IPS-18a (cell line): Measurements from ENCODE around the gene KISS1R.

Experiments
- H3K27ac ChIP-seq: one replicate; pipeline ENCODE4 v1.5.1; 2013; ENCODE audit warnings: low read length
- H3K27me3 ChIP-seq: one replicate; pipeline ENCODE4 v1.6.1; 2013; ENCODE audit warnings: mild to moderate bottlenecking, low read length; ENCODE audit not compliant: control insufficient read depth, insufficient read depth
- H3K36me3 ChIP-seq: one replicate; pipeline ENCODE4 v1.6.1; 2013; ENCODE audit warnings: low read depth, low read length; ENCODE audit not compliant: control insufficient read depth
- H3K4me1 ChIP-seq: one replicate; pipeline ENCODE4 v1.6.1; 2013; ENCODE audit warnings: low read depth, low read length; ENCODE audit not compliant: control insufficient read depth
- H3K4me3 ChIP-seq: one replicate; pipeline ENCODE4 v1.5.1; 2013; ENCODE audit warnings: low read length
- H3K9ac ChIP-seq: one replicate; pipeline ENCODE4 v1.6.1; 2013; ENCODE audit warnings: mild to moderate bottlenecking, low read length, moderate library complexity
- H3K9me3 ChIP-seq: one replicate; pipeline ENCODE4 v1.6.1; 2013; ENCODE audit warnings: low read depth, low read length; ENCODE audit not compliant: control insufficient read depth

The KISS1R gene

GRCh38 chr19:929891-930258 lies 12.7 kb downstream of the KISS1R start:
- Histone ChIP-seq H3K9me3 (no peaks in the 10 kb centered on the region), H3K27me3 (no peaks in the 10 kb centered on the region), H3K27ac (no peak overlapping the region), H3K36me3 (peaks cover 5% of the 10 kb centered on the region), H3K4me1 (peaks cover 12% of the 10 kb centered on the region), H3K9ac (no peak overlapping the region), H3K4me3 (no peak overlapping the region)

GRCh38 chr19:931860-932647 lies 14.9 kb downstream of the KISS1R start:
- H3K4me1 ChIP-seq = peaks cover 12% of the 10 kb centered on the region
- H3K27ac ChIP-seq = no peak overlapping the region
- H3K9me3 ChIP-seq = no peaks in the 10 kb centered on the region
- H3K36me3 ChIP-seq = peaks cover 5% of the 10 kb centered on the region
- H3K4me3 ChIP-seq = no peak overlapping the region
- no peak overlapping the region for H3K9ac ChIP-seq
- H3K27me3 ChIP-seq = no peaks in the 10 kb centered on the region

- peaks cover 5% of the 10 kb centered on the region for H3K36me3 ChIP-seq
- peaks cover 8% of the 10 kb centered on the region for H3K4me1 ChIP-seq
- H3K9me3 ChIP-seq = no peaks in the 10 kb centered on the region
- no peak overlapping the region for H3K4me3 ChIP-seq
- H3K27ac ChIP-seq = no peak overlapping the region
- no peaks in the 10 kb centered on the region for H3K27me3 ChIP-seq
- no peak overlapping the region for H3K9ac ChIP-seq
Observed at GRCh38 chr19:932648-933552, 15.8 kb downstream of the KISS1R start.

- H3K9me3 ChIP-seq = no peaks in the 10 kb centered on the region
- H3K9ac ChIP-seq = no peak overlapping the region
- H3K27ac ChIP-seq = no peak overlapping the region
- no peak overlapping the region for H3K4me3 ChIP-seq
- H3K27me3 ChIP-seq = no peaks in the 10 kb centered on the region
- peaks cover 5% of the 10 kb centered on the region for H3K36me3 ChIP-seq
- peaks cover 8% of the 10 kb centered on the region for H3K4me1 ChIP-seq
Observed at GRCh38 chr19:933553-933882, 16.4 kb downstream of the KISS1R start.

GRCh38 chr19:934197-934840 lies 17.2 kb downstream of the KISS1R start:
- no peak overlapping the region for H3K9ac ChIP-seq
- no peak overlapping the region for H3K27ac ChIP-seq
- no peaks in the 10 kb centered on the region for H3K9me3 ChIP-seq
- peaks cover 8% of the 10 kb centered on the region for H3K4me1 ChIP-seq
- H3K4me3 ChIP-seq = no peak overlapping the region
- H3K36me3 ChIP-seq = peaks cover 6% of the 10 kb centered on the region
- no peaks in the 10 kb centered on the region for H3K27me3 ChIP-seq

- H3K27ac ChIP-seq = no peak overlapping the region
- no peaks in the 10 kb centered on the region for H3K9me3 ChIP-seq
- H3K4me1 ChIP-seq = peaks cover 8% of the 10 kb centered on the region
- H3K4me3 ChIP-seq = no peak overlapping the region
- peaks cover 6% of the 10 kb centered on the region for H3K36me3 ChIP-seq
- no peak overlapping the region for H3K9ac ChIP-seq
- H3K27me3 ChIP-seq = no peaks in the 10 kb centered on the region
Observed at GRCh38 chr19:934865-935479, 17.8 kb downstream of the KISS1R start.

- no peaks in the 10 kb centered on the region for H3K9me3 ChIP-seq
- H3K4me3 ChIP-seq = no peak overlapping the region
- H3K36me3 ChIP-seq = peaks cover 4% of the 10 kb centered on the region
- H3K9ac ChIP-seq = no peak overlapping the region
- H3K27me3 ChIP-seq = no peaks in the 10 kb centered on the region
- no peak overlapping the region for H3K27ac ChIP-seq
- H3K4me1 ChIP-seq = peaks cover 8% of the 10 kb centered on the region
Observed at GRCh38 chr19:936175-936546, 19.0 kb downstream of the KISS1R start.

GRCh38 chr19:937259-937694 lies 20.1 kb downstream of the KISS1R start:
- Histone ChIP-seq H3K4me3 (no peak overlapping the region), H3K27ac (no peak overlapping the region), H3K36me3 (peaks cover 4% of the 10 kb centered on the region), H3K27me3 (no peaks in the 10 kb centered on the region), H3K9me3 (no peaks in the 10 kb centered on the region), H3K4me1 (peaks cover 8% of the 10 kb centered on the region), H3K9ac (no peak overlapping the region)

GRCh38 chr19:938233-938923 lies 21.2 kb downstream of the KISS1R start:
- H3K4me1 ChIP-seq = peaks cover 1% of the 10 kb centered on the region
- H3K27me3 ChIP-seq = no peaks in the 10 kb centered on the region
- H3K36me3 ChIP-seq = peaks cover 4% of the 10 kb centered on the region
- H3K27ac ChIP-seq = no peak overlapping the region
- H3K9ac ChIP-seq = no peak overlapping the region
- no peak overlapping the region for H3K4me3 ChIP-seq
- H3K9me3 ChIP-seq = no peaks in the 10 kb centered on the region

DNA sequence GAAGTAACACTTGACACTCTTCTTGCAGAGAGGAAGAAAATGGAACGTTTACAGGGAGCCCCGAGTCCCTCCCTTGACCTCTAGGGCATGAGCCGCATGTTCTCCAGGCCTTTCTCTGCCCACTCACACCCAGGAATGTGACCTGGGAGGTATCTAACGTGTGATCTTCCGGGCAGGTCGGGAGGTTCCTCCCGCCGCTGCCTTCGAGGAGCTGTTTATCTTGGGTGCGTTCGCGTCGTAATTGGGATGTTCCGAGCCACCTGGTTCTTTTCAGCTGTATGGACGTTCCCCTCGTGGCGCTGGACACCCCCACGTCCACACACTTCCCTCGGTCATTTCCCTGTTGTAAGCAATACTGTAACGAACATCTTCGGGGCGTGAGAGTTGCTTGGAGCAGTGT lies 22.3 kb downstream of the KISS1R start:
- H3K27ac ChIP-seq = no peak overlapping the region
- no peak overlapping the region for H3K4me3 ChIP-seq
- H3K9ac ChIP-seq = no peak overlapping the region
- H3K4me1 ChIP-seq = no peaks in the 10 kb centered on the region
- H3K27me3 ChIP-seq = no peaks in the 10 kb centered on the region
- no peaks in the 10 kb centered on the region for H3K9me3 ChIP-seq
- H3K36me3 ChIP-seq = peaks cover 4% of the 10 kb centered on the region

GRCh38 chr19:939922-940321 lies 22.8 kb downstream of the KISS1R start:
- no peak overlapping the region for H3K9ac ChIP-seq
- H3K36me3 ChIP-seq = peaks cover 4% of the 10 kb centered on the region
- no peaks in the 10 kb centered on the region for H3K4me1 ChIP-seq
- no peaks in the 10 kb centered on the region for H3K9me3 ChIP-seq
- H3K4me3 ChIP-seq = no peak overlapping the region
- H3K27me3 ChIP-seq = no peaks in the 10 kb centered on the region
- H3K27ac ChIP-seq = no peak overlapping the region
